HG03045 (cell line): ENCODE measurements around the gene IL4I1.

Experiments
- ATAC-seq: cut with Tn5 transposase; IDR thresholded peaks from one replicate; pipeline ENCODE4 v1.9.1; 2021; ENCODE audit warnings: mild to moderate bottlenecking, moderate library complexity; ENCODE audit not compliant: unreplicated experiment

The IL4I1 gene

GRCh38 chr19:49854378-49855263, 42.1 kb downstream of the IL4I1 start:
- no peak for ATAC-seq

GRCh38 chr19:49853852-49854377, 42.8 kb downstream of the IL4I1 start:
- no peak for ATAC-seq

GRCh38 chr19:49852631-49853126, 44.0 kb downstream of the IL4I1 start:
- no peak for ATAC-seq

- ATAC-seq = peak; percentile 11
Measured at GRCh38 chr19:49851456-49852259, 45.0 kb downstream of the IL4I1 start.

- peak; percentile 72 for ATAC-seq
Measured at GRCh38 chr19:49850487-49851342, 46.0 kb downstream of the IL4I1 start, which contains the start of gene PTOV1. Gene PTOV1, plus strand, starts transcription at chr19:49851159.

- ATAC-seq = no peak
Measured at GRCh38 chr19:49850221-49850486, 46.5 kb downstream of the IL4I1 start.

GRCh38 chr19:49849433-49850220, 47.1 kb downstream of the IL4I1 start:
- no peak for ATAC-seq

- ATAC-seq = no peak
Measured at GRCh38 chr19:49848938-49849337, 47.7 kb downstream of the IL4I1 start.

GRCh38 chr19:49847731-49848696, 48.7 kb downstream of the IL4I1 start:
- no peak for ATAC-seq

GRCh38 chr19:49846408-49846807, 50.3 kb downstream of the IL4I1 start:
- ATAC-seq = no peak

- no peak for ATAC-seq
Measured at GRCh38 chr19:49845414-49845813, 51.3 kb downstream of the IL4I1 start.

GRCh38 chr19:49844138-49845095, 52.3 kb downstream of the IL4I1 start:
- no peak for ATAC-seq

GRCh38 chr19:49843265-49843664, 53.4 kb downstream of the IL4I1 start:
- no peak for ATAC-seq

- no peak for ATAC-seq
Measured at GRCh38 chr19:49840736-49841249, 55.9 kb downstream of the IL4I1 start.

- no peak for ATAC-seq
Measured at GRCh38 chr19:49840321-49840720, 56.4 kb downstream of the IL4I1 start.

GRCh38 chr19:49839713-49840112, 57.0 kb downstream of the IL4I1 start:
- ATAC-seq = no peak
